Measurements from ENCODE around the gene CUBN. TPM values are rescaled to one million over a fixed set of nuclear protein-coding genes. Genes with fewer than 3 reads are reported as not detected.

Gene CUBN
- total and polyA plus RNA-seq, 8 donors, result 1.5 to 6.8 (median 3.8) TPM

GRCh38 chr10:16930540-16930939, 199.1 kb downstream of the CUBN start:
- Histone ChIP-seq H3K9me3 (no peaks in the 10 kb centered on the region), H3K4me3 (no peak overlapping the region), H3K36me3 (no peaks in the 10 kb centered on the region), H3K27me3 (no peaks in the 10 kb centered on the region), H3K27ac (no peak overlapping the region), H3K4me1 (no peaks in the 10 kb centered on the region)
- TF ChIP-seq CTCF (IDR thresholded peaks at IDR 0.05), result no peak
- no peak for DNase-seq
- ATAC-seq, result no peak
- intact Hi-C loops (cut with DNase I), result no loop called here

- DNase-seq (no peak), ATAC-seq (no peak)
- no peaks in the 10 kb centered on the region for H3K9me3 ChIP-seq
- H3K4me3 ChIP-seq, result no peak overlapping the region
- H3K27me3 ChIP-seq, result no peaks in the 10 kb centered on the region
- intact Hi-C loops (cut with DNase I), result no loop called here
- no peak for TF ChIP-seq CTCF (IDR thresholded peaks at IDR 0.05)
- no peak overlapping the region for H3K27ac ChIP-seq
- no peaks in the 10 kb centered on the region for H3K4me1 ChIP-seq
- no peaks in the 10 kb centered on the region for H3K36me3 ChIP-seq
Measured at GRCh38 chr10:16929069-16929468, 200.5 kb downstream of the CUBN start.

- H3K4me1 ChIP-seq, result no peaks in the 10 kb centered on the region
- TF ChIP-seq CTCF (IDR thresholded peaks at IDR 0.05), result no peak
- no peak overlapping the region for H3K27ac ChIP-seq
- H3K4me3 ChIP-seq, result no peak overlapping the region
- intact Hi-C loops (cut with DNase I), result no loop called here
- DNase-seq (no peak), ATAC-seq (no peak)
- no peaks in the 10 kb centered on the region for H3K27me3 ChIP-seq
- no peaks in the 10 kb centered on the region for H3K36me3 ChIP-seq
- H3K9me3 ChIP-seq, result no peaks in the 10 kb centered on the region
Measured at GRCh38 chr10:16927546-16927945, 202.1 kb downstream of the CUBN start.

- Histone ChIP-seq H3K27ac (no peak overlapping the region), H3K9me3 (no peaks in the 10 kb centered on the region), H3K4me3 (no peak overlapping the region), H3K36me3 (no peaks in the 10 kb centered on the region), H3K4me1 (no peaks in the 10 kb centered on the region), H3K27me3 (no peaks in the 10 kb centered on the region)
- intact Hi-C loops (cut with DNase I), result no loop called here
- no peak for DNase-seq
- no peak for ATAC-seq
- TF ChIP-seq CTCF (IDR thresholded peaks at IDR 0.05), result no peak
Measured at GRCh38 chr10:16923726-16924125, 205.9 kb downstream of the CUBN start.

GRCh38 chr10:16923309-16923708, 206.3 kb downstream of the CUBN start:
- H3K27ac ChIP-seq, result no peak overlapping the region

More at GRCh38 chr10:16923309-16923708, 206.3 kb downstream of the CUBN start:
- Histone ChIP-seq H3K36me3 (no peaks in the 10 kb centered on the region), H3K4me3 (no peak overlapping the region), H3K9me3 (no peaks in the 10 kb centered on the region), H3K4me1 (no peaks in the 10 kb centered on the region), H3K27me3 (no peaks in the 10 kb centered on the region)
- no peak for TF ChIP-seq CTCF (IDR thresholded peaks at IDR 0.05)
- DNase-seq (no peak), ATAC-seq (no peak)
- intact Hi-C loops (cut with DNase I), result no loop called here
